HCT116 (cell line): ENCODE data around the gene ARL8B. TPM values are rescaled to one million over a fixed set of nuclear protein-coding genes. Genes with fewer than 3 reads are reported as not detected.

ENCODE experiments used
- ATAC-seq: fragments of 200-7000 bp; cut with Tn5 transposase; 2 replicates; pipeline ENCODE4 v1.9.1; 2020; ENCODE audit warnings: mild to moderate bottlenecking, moderate library complexity
- BruUV-seq: library from RNA; stranded (reverse); fragments of 400-500 nt; replicated peaks from 2 replicates; lab custom pipeline; 2021; lab: Mats Ljungman, UMichigan
- CTCF ChIA-PET: fragments of 300-600 bp; sonication (Branson Sonifier 250); formaldehyde crosslinking; loops from one replicate; lab custom pipeline; 2021; ENCODE audit warnings: antibody characterized with exemption; lab: Charles Lee
- POLR2A ChIA-PET: fragments of 300-600, 350-600 bp; sonication (Branson Sonifier 250); formaldehyde crosslinking; loops from one replicate; lab custom pipeline; 2021; ENCODE audit warnings: antibody characterized with exemption; lab: Charles Lee
- RAD21 ChIA-PET, 2 experiments: fragments of 300-600 bp; sonication (Branson Sonifier 250); formaldehyde crosslinking; loops; one replicate each; lab custom pipeline; 2023; ENCODE audit warnings: low total read pairs in 2 of 2; ENCODE audit not compliant: uncharacterized antibody in 2 of 2, unreplicated experiment in 2 of 2, low non-redundant PET in 1 of 2; lab: Charles Lee
- DNase-seq: peaks from one replicate; pipeline ENCODE4 v3.0.0-alpha.2; 2010; ENCODE audit warnings: low read depth, low spot score
- H2AFZ ChIP-seq: fragments of 200-600 bp; shearing (Covaris generic), sonication (generic); 2 replicates; pipeline ENCODE4 v1.6.1; 2017; ENCODE audit warnings: low read depth, mixed run types, mixed read lengths, antibody characterized with exemption, low read length; ENCODE audit not compliant: poor library complexity, severe bottlenecking
- H3K27ac ChIP-seq: 2 replicates; pipeline ENCODE4 v1.5.1; 2012; ENCODE audit warnings: low read depth, low read length
- H3K27me3 ChIP-seq: fragments of 200-600 bp; sonication (generic); 2 replicates; pipeline ENCODE4 v1.6.1; 2016; ENCODE audit warnings: mixed run types, low read length, mixed read lengths; ENCODE audit not compliant: insufficient read depth
- H3K36me3 ChIP-seq, 2 experiments: fragments of 200-500 bp in 1 of 2; fragments of 200-600 bp in 1 of 2; sonication (Bioruptor generic) in 1 of 2; sonication (generic) in 1 of 2; 2 replicates each; pipeline versions ENCODE4 v1.5.1 to v1.6.1; 2014 to 2016; ENCODE audit warnings: low read length in 2 of 2, inconsistent platforms in 1 of 2, mixed read lengths in 1 of 2, mixed run types in 1 of 2; ENCODE audit not compliant: insufficient read depth in 2 of 2, control insufficient read depth in 1 of 2
- H3K4me1 ChIP-seq, 2 experiments: fragments of 200-600 bp in 1 of 2; sonication (generic) in 1 of 2; 2 replicates each; pipeline versions ENCODE4 v1.5.1 to v1.6.1; 2012 to 2017; ENCODE audit warnings: low read length in 2 of 2, inconsistent platforms in 1 of 2, mild to moderate bottlenecking in 1 of 2, mixed read lengths in 1 of 2, mixed run types in 1 of 2, moderate library complexity in 1 of 2; ENCODE audit not compliant: insufficient read depth in 2 of 2, control insufficient read depth in 1 of 2
- H3K4me2 ChIP-seq: fragments of 200-600 bp; sonication (generic); 2 replicates; pipeline ENCODE4 v1.6.1; 2017; ENCODE audit warnings: mixed run types, low read length, mixed read lengths
- H3K4me3 ChIP-seq, 2 experiments: fragments of 200-600 bp in 1 of 2; sonication (generic) in 1 of 2; replicated peaks in 1 of 2; 2 replicates each; pipeline ENCODE4 v1.5.1; 2011 to 2016; ENCODE audit warnings: low read length in 2 of 2, control low read depth in 1 of 2, low read depth in 1 of 2, mild to moderate bottlenecking in 1 of 2, mixed read lengths in 1 of 2, mixed run types in 1 of 2
- H3K79me2 ChIP-seq: fragments of 200-600 bp; sonication (generic); 2 replicates; pipeline ENCODE4 v1.6.1; 2017; ENCODE audit warnings: mild to moderate bottlenecking, mixed run types, low read length, moderate library complexity, mixed read lengths; ENCODE audit not compliant: insufficient read depth
- H3K9ac ChIP-seq: fragments of 200-600 bp; sonication (generic); 2 replicates; pipeline ENCODE4 v1.6.1; 2016; ENCODE audit warnings: low read length, mixed read lengths
- H3K9me2 ChIP-seq: fragments of 200-600 bp; sonication (generic), shearing (Covaris generic); 2 replicates; pipeline ENCODE4 v1.6.1; 2017; ENCODE audit warnings: mixed run types, mild to moderate bottlenecking, moderate library complexity; ENCODE audit not compliant: insufficient read depth
- H3K9me3 ChIP-seq, 2 experiments: fragments of 200-500 bp in 1 of 2; fragments of 200-600 bp in 1 of 2; sonication (Bioruptor generic) in 1 of 2; sonication (generic) in 1 of 2; 2 replicates each; pipeline ENCODE4 v1.6.1; 2014 to 2017; ENCODE audit warnings: low read length in 2 of 2, mixed read lengths in 2 of 2, inconsistent platforms in 1 of 2, low read depth in 1 of 2, mild to moderate bottlenecking in 1 of 2, mixed run types in 1 of 2, moderate library complexity in 1 of 2; ENCODE audit not compliant: control insufficient read depth in 1 of 2, insufficient read depth in 1 of 2
- H4K20me1 ChIP-seq: fragments of 200-600 bp; sonication (generic), shearing (Covaris generic); 2 replicates; pipeline ENCODE4 v1.6.1; 2017; ENCODE audit warnings: mixed run types, mild to moderate bottlenecking, moderate library complexity; ENCODE audit not compliant: insufficient read depth
- EZH2 ChIP-seq: fragments of 200-600 bp; sonication (generic); IDR thresholded peaks from 2 replicates; pipeline ENCODE4 v1.6.1; 2017; ENCODE audit warnings: antibody characterized with exemption, mixed run types
- EZH2phosphoT487 ChIP-seq: fragments of 200-600 bp; IDR thresholded peaks from 2 replicates; pipeline ENCODE4 v1.6.1; 2018; ENCODE audit warnings: antibody characterized with exemption, borderline replicate concordance
- FOSL1 ChIP-seq: IDR thresholded peaks from 2 replicates; pipeline ENCODE4 v1.6.1; 2012; ENCODE audit warnings: low read depth
- JUND ChIP-seq: IDR thresholded peaks from 2 replicates; pipeline ENCODE4 v1.6.1; 2012
- POLR2A ChIP-seq: IDR thresholded peaks from 2 replicates; pipeline ENCODE4 v1.7.0; 2011; ENCODE audit warnings: borderline replicate concordance; ENCODE audit not compliant: insufficient read depth, insufficient read length; ENCODE audit errors: extremely low read depth
- YY1 ChIP-seq: IDR thresholded peaks from 2 replicates; pipeline ENCODE4 v1.6.1; 2011; ENCODE audit warnings: low read length, low read depth, moderate library complexity, mild to moderate bottlenecking; ENCODE audit not compliant: insufficient replicate concordance; ENCODE audit errors: extremely low read depth
- intact Hi-C: fragments of 100-400 bp; cut with micrococcal nuclease; formaldehyde crosslinking; loops from 2 replicates; pipeline ENCODE4 v1.10.0; 2022
- total RNA-seq: library from RNA; stranded (reverse); gene quantifications from one replicate; pipeline ENCODE4 v1.2.1, GENCODE V29; 2021; ENCODE audit not compliant: unreplicated experiment
- TF ChIP-seq, protein P1 (sequence below): IDR thresholded peaks from 2 replicates; pipeline ENCODE4 v1.6.1; 2011; ENCODE audit warnings: mild to moderate bottlenecking, low read length, moderate library complexity; ENCODE audit not compliant: insufficient replicate concordance; ENCODE audit errors: extremely low read depth
- TF ChIP-seq, protein P2 (sequence below), 3 experiments: fragments of 200-600 bp in 1 of 3; sonication (generic) in 1 of 3; IDR thresholded peaks in 2 of 3; conservative IDR thresholded peaks in 1 of 3; 2 replicates each; pipeline ENCODE4 v1.5.1; 2012 to 2017; ENCODE audit warnings: low read depth in 2 of 3, low read length in 2 of 3, antibody characterized with exemption in 1 of 3, borderline replicate concordance in 1 of 3, control low read depth in 1 of 3, mild to moderate bottlenecking in 1 of 3, mixed read lengths in 1 of 3, mixed run types in 1 of 3, moderate library complexity in 1 of 3; ENCODE audit not compliant: insufficient read depth in 1 of 3

The ARL8B gene
- total RNA-seq, 1 experiment from 2014 or later: 38.1 TPM

GRCh38 chr3:5186858-5187155 lies 64.7 kb downstream of the ARL8B start:
- Histone ChIP-seq H3K36me3 (0 out of 4 replicates have a peak, but pooled peaks cover 0 to 3% of the 10 kb centered on the region in 2 experiments), H3K9me3 (no peaks in the 10 kb centered on the region), H2AFZ (no peak overlapping the region), H3K4me3 (peak overlapping the region; percentile 32 to 42), H4K20me1 (no peaks in the 10 kb centered on the region; the same call in 1 of the 2 replicates), H3K4me1 (peaks cover 4 to 15% of the 10 kb centered on the region in 2 experiments), H3K27me3 (no peaks in the 10 kb centered on the region), H3K9me2 (no peaks in the 10 kb centered on the region), H3K4me2 (peak overlapping the region; percentile 73), H3K27ac (no peak overlapping the region), H3K9ac (peak overlapping the region; percentile 43), H3K79me2 (peaks cover 42% of the 10 kb centered on the region)
- ChIA-PET RAD21 (no interaction called here), CTCF (interaction anchor here (0.9 kb wide), 1 partner anchor 164 kb away, joined by 3 read pairs; no protein-coding TSS in a partner anchor), POLR2A (no interaction called here)
- intact Hi-C loops: loop anchor here (2.0 to 5.0 kb wide), 2 partner anchors 64 to 210 kb away; partner anchors contain the start of genes ARL8B and BHLHE40
- DNase-seq: no peak
- TSS peak; percentile 92 for BruUV-seq
- TF ChIP-seq EZH2phosphoT487: no peak
- TF ChIP-seq, protein P1, sequence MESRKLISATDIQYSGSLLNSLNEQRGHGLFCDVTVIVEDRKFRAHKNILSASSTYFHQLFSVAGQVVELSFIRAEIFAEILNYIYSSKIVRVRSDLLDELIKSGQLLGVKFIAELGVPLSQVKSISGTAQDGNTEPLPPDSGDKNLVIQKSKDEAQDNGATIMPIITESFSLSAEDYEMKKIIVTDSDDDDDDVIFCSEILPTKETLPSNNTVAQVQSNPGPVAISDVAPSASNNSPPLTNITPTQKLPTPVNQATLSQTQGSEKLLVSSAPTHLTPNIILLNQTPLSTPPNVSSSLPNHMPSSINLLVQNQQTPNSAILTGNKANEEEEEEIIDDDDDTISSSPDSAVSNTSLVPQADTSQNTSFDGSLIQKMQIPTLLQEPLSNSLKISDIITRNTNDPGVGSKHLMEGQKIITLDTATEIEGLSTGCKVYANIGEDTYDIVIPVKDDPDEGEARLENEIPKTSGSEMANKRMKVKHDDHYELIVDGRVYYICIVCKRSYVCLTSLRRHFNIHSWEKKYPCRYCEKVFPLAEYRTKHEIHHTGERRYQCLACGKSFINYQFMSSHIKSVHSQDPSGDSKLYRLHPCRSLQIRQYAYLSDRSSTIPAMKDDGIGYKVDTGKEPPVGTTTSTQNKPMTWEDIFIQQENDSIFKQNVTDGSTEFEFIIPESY: no peak
- no peak for TF ChIP-seq EZH2
- no peak for TF ChIP-seq YY1
- TF ChIP-seq FOSL1: no peak
- TF ChIP-seq JUND: no peak
- no peak for TF ChIP-seq POLR2A
- TF ChIP-seq, protein P2, sequence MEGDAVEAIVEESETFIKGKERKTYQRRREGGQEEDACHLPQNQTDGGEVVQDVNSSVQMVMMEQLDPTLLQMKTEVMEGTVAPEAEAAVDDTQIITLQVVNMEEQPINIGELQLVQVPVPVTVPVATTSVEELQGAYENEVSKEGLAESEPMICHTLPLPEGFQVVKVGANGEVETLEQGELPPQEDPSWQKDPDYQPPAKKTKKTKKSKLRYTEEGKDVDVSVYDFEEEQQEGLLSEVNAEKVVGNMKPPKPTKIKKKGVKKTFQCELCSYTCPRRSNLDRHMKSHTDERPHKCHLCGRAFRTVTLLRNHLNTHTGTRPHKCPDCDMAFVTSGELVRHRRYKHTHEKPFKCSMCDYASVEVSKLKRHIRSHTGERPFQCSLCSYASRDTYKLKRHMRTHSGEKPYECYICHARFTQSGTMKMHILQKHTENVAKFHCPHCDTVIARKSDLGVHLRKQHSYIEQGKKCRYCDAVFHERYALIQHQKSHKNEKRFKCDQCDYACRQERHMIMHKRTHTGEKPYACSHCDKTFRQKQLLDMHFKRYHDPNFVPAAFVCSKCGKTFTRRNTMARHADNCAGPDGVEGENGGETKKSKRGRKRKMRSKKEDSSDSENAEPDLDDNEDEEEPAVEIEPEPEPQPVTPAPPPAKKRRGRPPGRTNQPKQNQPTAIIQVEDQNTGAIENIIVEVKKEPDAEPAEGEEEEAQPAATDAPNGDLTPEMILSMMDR (IDR thresholded peaks at IDR 0.05 in 2 of 3, conservative IDR thresholded peaks at IDR 0.05 in 1 of 3; ENCODE audit: borderline replicate concordance in 1 of 3, insufficient read depth in 1 of 3, low read depth in 2 of 3, low read length in 2 of 3): no peak
- no peak for ATAC-seq
